GM23338 (cell line): ENCODE results near the gene ROBO1. TPM values are rescaled to one million over a fixed set of nuclear protein-coding genes. Genes with fewer than 3 reads are reported as not detected.
A peak's percentile ranks its signal among the peaks of the same experiment; 100 is the strongest.

ENCODE experiments used
- ATAC-seq: fragments of 200-7000 bp; cut with Tn5 transposase; 3 replicates; pipeline ENCODE4 v1.9.1; 2020
- DNase-seq: peaks from one replicate; pipeline ENCODE4 v3.0.0-alpha.2; 2015; ENCODE audit warnings: low spot score
- H2AFZ ChIP-seq: fragments of 200-600 bp; sonication (generic); 2 replicates; pipeline ENCODE4 v1.8.0; 2016; ENCODE audit warnings: antibody characterized with exemption, mild to moderate bottlenecking, moderate library complexity
- H3F3A ChIP-seq: fragments of 200-600 bp; sonication (generic); replicated peaks from 2 replicates; pipeline ENCODE4 v1.8.0; 2017; ENCODE audit warnings: antibody characterized with exemption, mixed run types, low read depth
- H3K27ac ChIP-seq: fragments of 200-600 bp; sonication (generic); 2 replicates; pipeline ENCODE4 v1.6.1; 2016; ENCODE audit warnings: low read depth
- H3K27me3 ChIP-seq: fragments of 200-600 bp; sonication (generic); 2 replicates; pipeline ENCODE4 v1.8.0; 2016; ENCODE audit warnings: mild to moderate bottlenecking, mixed run types, moderate library complexity; ENCODE audit not compliant: insufficient read depth
- H3K36me3 ChIP-seq: fragments of 200-600 bp; sonication (generic); 2 replicates; pipeline ENCODE4 v1.8.0; 2016; ENCODE audit warnings: mild to moderate bottlenecking; ENCODE audit not compliant: insufficient read depth
- H3K4me1 ChIP-seq: fragments of 200-600 bp; sonication (generic); 2 replicates; pipeline ENCODE4 v1.8.0; 2016; ENCODE audit warnings: mild to moderate bottlenecking, moderate library complexity; ENCODE audit not compliant: insufficient read depth
- H3K4me2 ChIP-seq: fragments of 200-600 bp; sonication (generic); 2 replicates; pipeline ENCODE4 v1.7.1; 2017; ENCODE audit warnings: mixed run types
- H3K4me3 ChIP-seq: fragments of 200-600 bp; sonication (generic); 2 replicates; pipeline ENCODE4 v1.6.1; 2016; ENCODE audit warnings: mixed run types
- H3K79me2 ChIP-seq: fragments of 200-600 bp; sonication (generic); replicated peaks from 2 replicates; pipeline ENCODE4 v1.8.0; 2017; ENCODE audit warnings: mild to moderate bottlenecking; ENCODE audit not compliant: insufficient read depth
- H3K9me2 ChIP-seq: fragments of 200-600 bp; sonication (generic); 2 replicates; pipeline ENCODE4 v1.8.0; 2017; ENCODE audit not compliant: insufficient read depth
- H4K20me1 ChIP-seq: fragments of 200-600 bp; sonication (generic); replicated peaks from 2 replicates; pipeline ENCODE4 v1.8.0; 2017; ENCODE audit warnings: mild to moderate bottlenecking; ENCODE audit not compliant: insufficient read depth
- H3K27ac Mint-ChIP-seq: 2 replicates; pipeline ENCODE4 v1.8.0; 2020; ENCODE audit warnings: inconsistent platforms, mild to moderate bottlenecking, moderate library complexity, mixed read lengths
- H3K27me3 Mint-ChIP-seq: 3 replicates; pipeline ENCODE4 v1.8.0; 2022; ENCODE audit warnings: low read depth, mild to moderate bottlenecking, moderate library complexity, mixed read lengths, inconsistent platforms; ENCODE audit not compliant: insufficient read depth, poor library complexity
- H3K36me3 Mint-ChIP-seq: 3 replicates; pipeline ENCODE4 v1.8.0; 2021; ENCODE audit warnings: low read depth, mild to moderate bottlenecking, inconsistent platforms, moderate library complexity, mixed read lengths
- H3K4me1 Mint-ChIP-seq: 3 replicates; pipeline ENCODE4 v1.8.0; 2020; ENCODE audit warnings: mild to moderate bottlenecking, inconsistent platforms, mixed read lengths
- H3K4me3 Mint-ChIP-seq: 3 replicates; pipeline ENCODE4 v1.8.0; 2021; ENCODE audit warnings: moderate library complexity, mild to moderate bottlenecking, inconsistent platforms, mixed read lengths
- H3K9me3 Mint-ChIP-seq: 3 replicates; pipeline ENCODE4 v1.8.0; 2020; ENCODE audit warnings: moderate library complexity, mild to moderate bottlenecking, inconsistent platforms, mixed read lengths
- CREB1 ChIP-seq: fragments of 250-450 bp; sonication (Bioruptor Pico); IDR thresholded peaks from 2 replicates; pipeline ENCODE4 v1.5.0; 2020; ENCODE audit warnings: low read depth, mild to moderate bottlenecking, moderate library complexity
- ETS1 ChIP-seq: IDR thresholded peaks from 2 replicates; pipeline ENCODE4 v1.6.1; 2016; ENCODE audit warnings: antibody characterized with exemption
- EZH2phosphoT487 ChIP-seq: fragments of 200-600 bp; sonication (generic); IDR thresholded peaks from one replicate; pipeline ENCODE4 v1.8.1; 2018; ENCODE audit warnings: antibody characterized with exemption; ENCODE audit not compliant: unreplicated experiment
- JUNB ChIP-seq: IDR thresholded peaks from one replicate; pipeline ENCODE4 v1.6.1; 2016; ENCODE audit warnings: antibody characterized with exemption; ENCODE audit not compliant: unreplicated experiment
- POLR2AphosphoS5 ChIP-seq: IDR thresholded peaks from 2 replicates; pipeline ENCODE4 v1.6.1; 2016; ENCODE audit warnings: antibody characterized with exemption, low read depth
- REST ChIP-seq: IDR thresholded peaks from one replicate; pipeline ENCODE4 v1.6.1; 2018; ENCODE audit warnings: antibody characterized with exemption; ENCODE audit not compliant: unreplicated experiment
- STAT1 ChIP-seq: IDR thresholded peaks from one replicate; pipeline ENCODE4 v1.6.1; 2016; ENCODE audit warnings: antibody characterized with exemption; ENCODE audit not compliant: unreplicated experiment
- ZNF114 ChIP-seq: fragments of 250-450 bp; sonication (Bioruptor Pico); IDR thresholded peaks from 2 replicates; pipeline ENCODE4 v1.5.0; 2020; ENCODE audit warnings: mild to moderate bottlenecking, moderate library complexity
- ZNF331 ChIP-seq: fragments of 250-450 bp; sonication (Bioruptor Pico); IDR thresholded peaks from 2 replicates; pipeline ENCODE4 v1.5.0; 2020; ENCODE audit warnings: low read depth, mild to moderate bottlenecking, moderate library complexity
- polyA plus RNA-seq: library from polyadenylated mRNA; unstranded; fragments of >200 nt; fragmentation: Nextera tagmentation; extraction: Ambion mirVana; gene quantifications from 2 replicates; pipeline ENCODE4 v1.2.1, GENCODE V29; 2016
- total RNA-seq: library from RNA; depleted of rRNA; stranded (reverse); fragments of >200 nt; shearing (Covaris generic); gene quantifications from 2 replicates; pipeline ENCODE4 v1.2.3, GENCODE V29; 2014
- TF ChIP-seq, protein P1 (sequence below), 2 experiments: fragments of 200-600 bp in 1 of 2; sonication (generic) in 1 of 2; conservative IDR thresholded peaks; 2 replicates each; pipeline versions ENCODE4 v1.5.1 to v1.6.1; 2016 to 2017; ENCODE audit warnings: antibody characterized with exemption in 2 of 2, low read depth in 2 of 2, mild to moderate bottlenecking in 2 of 2, moderate library complexity in 1 of 2

Gene ROBO1
- total and polyA plus RNA-seq, 2 experiments from 2014 or later, result 19.2 to 78.3 TPM

DNA sequence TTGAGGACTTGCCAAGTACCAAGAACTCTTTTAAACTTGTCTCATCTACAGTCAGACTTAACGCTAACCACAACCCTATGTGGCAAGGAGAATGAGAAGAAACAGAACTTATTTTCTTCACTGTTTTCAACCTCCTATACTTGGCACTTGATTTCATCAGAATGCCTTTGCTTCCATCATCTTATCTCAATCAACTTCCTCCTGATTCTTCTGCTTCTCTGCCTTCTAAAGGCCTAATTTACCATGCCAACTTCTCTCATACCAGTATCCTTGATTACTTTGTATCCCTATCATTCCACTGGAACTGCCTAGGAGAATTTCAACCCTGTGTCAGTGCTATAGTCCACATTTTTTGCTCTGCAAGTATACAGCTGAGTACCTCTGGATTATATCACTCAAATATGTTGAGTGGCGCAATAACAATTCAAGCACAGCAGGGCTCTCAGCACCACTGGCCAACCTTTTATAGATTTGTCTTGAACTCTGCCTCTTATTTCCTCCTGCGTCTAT is 413.6 kb downstream of the ROBO1 start:
- H2AFZ ChIP-seq, result peak overlapping the region; percentile 26; the same call in 1 of the 2 replicates
- no peaks in the 10 kb centered on the region for H3K27me3 ChIP-seq
- H3K27ac Mint-ChIP-seq, result no peak overlapping the region
- no peak overlapping the region for H3K27ac ChIP-seq
- H3K79me2 ChIP-seq, result no peaks in the 10 kb centered on the region
- H3K36me3 Mint-ChIP-seq, result no peaks in the 10 kb centered on the region
- no peak for ATAC-seq
- no peaks in the 10 kb centered on the region for H3K36me3 ChIP-seq
- H3K9me3 Mint-ChIP-seq, result no peaks in the 10 kb centered on the region
- H3K27me3 Mint-ChIP-seq, result no peaks in the 10 kb centered on the region
- no peak overlapping the region for H3K4me2 ChIP-seq
- TF ChIP-seq STAT1 (no peak), ETS1 (no peak), EZH2phosphoT487 (no peak), CREB1 (no peak), POLR2AphosphoS5 (no peak), ZNF114 (CRISPR knock-in tag) (no peak)
- H3K4me1 ChIP-seq, result no peaks in the 10 kb centered on the region
- H3K9me2 ChIP-seq, result no peaks in the 10 kb centered on the region
- H3F3A ChIP-seq, result no peaks in the 10 kb centered on the region
- H3K4me1 Mint-ChIP-seq, result peaks cover 8% of the 10 kb centered on the region; the same call in 2 of the 3 replicates
- no peak overlapping the region for H3K4me3 ChIP-seq
- no peak overlapping the region for H3K4me3 Mint-ChIP-seq
- H4K20me1 ChIP-seq, result no peaks in the 10 kb centered on the region
- no peak for DNase-seq

GRCh38 chr3:79351699-79352098 is 416.1 kb downstream of the ROBO1 start:
- Histone ChIP-seq H3F3A (no peaks in the 10 kb centered on the region), H3K79me2 (no peaks in the 10 kb centered on the region), H3K27me3 (no peaks in the 10 kb centered on the region), H3K9me2 (no peaks in the 10 kb centered on the region), H4K20me1 (no peaks in the 10 kb centered on the region), H3K4me1 (no peaks in the 10 kb centered on the region), H3K36me3 (no peaks in the 10 kb centered on the region), H2AFZ (peak overlapping the region; percentile 60; the same call in 1 of the 2 replicates), H3K4me3 (no peak overlapping the region), H3K4me2 (no peak overlapping the region), H3K27ac (no peak overlapping the region)
- no peak for ATAC-seq
- H3K36me3 Mint-ChIP-seq, result no peaks in the 10 kb centered on the region
- peaks cover 3% of the 10 kb centered on the region; the same call in 2 of the 3 replicates for H3K4me1 Mint-ChIP-seq
- H3K9me3 Mint-ChIP-seq, result no peaks in the 10 kb centered on the region
- H3K27me3 Mint-ChIP-seq, result no peaks in the 10 kb centered on the region
- no peak overlapping the region; the same call in 1 of the 2 replicates for H3K27ac Mint-ChIP-seq
- TF ChIP-seq, protein P1, sequence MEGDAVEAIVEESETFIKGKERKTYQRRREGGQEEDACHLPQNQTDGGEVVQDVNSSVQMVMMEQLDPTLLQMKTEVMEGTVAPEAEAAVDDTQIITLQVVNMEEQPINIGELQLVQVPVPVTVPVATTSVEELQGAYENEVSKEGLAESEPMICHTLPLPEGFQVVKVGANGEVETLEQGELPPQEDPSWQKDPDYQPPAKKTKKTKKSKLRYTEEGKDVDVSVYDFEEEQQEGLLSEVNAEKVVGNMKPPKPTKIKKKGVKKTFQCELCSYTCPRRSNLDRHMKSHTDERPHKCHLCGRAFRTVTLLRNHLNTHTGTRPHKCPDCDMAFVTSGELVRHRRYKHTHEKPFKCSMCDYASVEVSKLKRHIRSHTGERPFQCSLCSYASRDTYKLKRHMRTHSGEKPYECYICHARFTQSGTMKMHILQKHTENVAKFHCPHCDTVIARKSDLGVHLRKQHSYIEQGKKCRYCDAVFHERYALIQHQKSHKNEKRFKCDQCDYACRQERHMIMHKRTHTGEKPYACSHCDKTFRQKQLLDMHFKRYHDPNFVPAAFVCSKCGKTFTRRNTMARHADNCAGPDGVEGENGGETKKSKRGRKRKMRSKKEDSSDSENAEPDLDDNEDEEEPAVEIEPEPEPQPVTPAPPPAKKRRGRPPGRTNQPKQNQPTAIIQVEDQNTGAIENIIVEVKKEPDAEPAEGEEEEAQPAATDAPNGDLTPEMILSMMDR (conservative IDR thresholded peaks at IDR 0.05; ENCODE audit: low read depth in 2 of 2), result no peak
- TF ChIP-seq ETS1 (no peak), POLR2AphosphoS5 (no peak), EZH2phosphoT487 (no peak), REST (no peak), JUNB (no peak), STAT1 (no peak), CREB1 (no peak), ZNF331 (no peak)
- DNase-seq, result no peak
- no peak overlapping the region for H3K4me3 Mint-ChIP-seq
